Smooth muscle cell (in vitro differentiated cells): Measurements from ENCODE around the gene MBLAC1. TPM values are rescaled to one million over a fixed set of nuclear protein-coding genes. Genes with fewer than 3 reads are reported as not detected.
A peak's percentile ranks its signal among the peaks of the same experiment; 100 is the strongest.

ENCODE experiments used
- DNase-seq: peaks from one replicate; lab custom pipeline; 2025; ENCODE audit not compliant: unreplicated experiment; lab: John Stamatoyannopoulos, UW
- H2AFZ ChIP-seq: fragments of 200-600 bp; sonication (generic); 2 replicates; pipeline ENCODE4 v1.6.0; 2016; ENCODE audit warnings: antibody characterized with exemption, low read depth, mild to moderate bottlenecking
- H3F3A ChIP-seq: fragments of 200-600 bp; sonication (generic); 2 replicates; pipeline ENCODE4 v1.6.0; 2017; ENCODE audit warnings: antibody characterized with exemption, low read depth
- H3K27ac ChIP-seq: fragments of 200-600 bp; sonication (generic); 2 replicates; pipeline ENCODE4 v1.5.1; 2016; ENCODE audit warnings: low read depth, mild to moderate bottlenecking
- H3K27me3 ChIP-seq: fragments of 200-600 bp; sonication (generic); 2 replicates; pipeline ENCODE4 v1.6.1; 2016; ENCODE audit warnings: low read depth, mild to moderate bottlenecking
- H3K36me3 ChIP-seq: fragments of 200-600 bp; sonication (generic); 2 replicates; pipeline ENCODE4 v1.5.1; 2016; ENCODE audit warnings: low read depth
- H3K4me1 ChIP-seq: fragments of 200-600 bp; sonication (generic); 2 replicates; pipeline ENCODE4 v1.5.1; 2016; ENCODE audit warnings: low read depth
- H3K4me2 ChIP-seq: fragments of 200-600 bp; sonication (generic); 2 replicates; pipeline ENCODE4 v1.6.0; 2016; ENCODE audit warnings: mild to moderate bottlenecking
- H3K4me3 ChIP-seq: fragments of 200-600 bp; sonication (generic); 2 replicates; pipeline ENCODE4 v1.5.1; 2016; ENCODE audit warnings: mild to moderate bottlenecking
- H3K79me2 ChIP-seq: fragments of 200-600 bp; sonication (generic); 2 replicates; pipeline ENCODE4 v1.6.0; 2016; ENCODE audit warnings: low read depth, mild to moderate bottlenecking
- H3K9ac ChIP-seq: fragments of 200-600 bp; sonication (generic); 2 replicates; pipeline ENCODE4 v1.6.0; 2016; ENCODE audit warnings: low read depth
- H3K9me3 ChIP-seq: fragments of 200-600 bp; sonication (generic); replicated peaks from 2 replicates; pipeline ENCODE4 v1.5.1; 2016; ENCODE audit warnings: low read depth
- H4K20me1 ChIP-seq: fragments of 200-600 bp; sonication (generic); 2 replicates; pipeline ENCODE4 v1.6.0; 2016; ENCODE audit warnings: low read depth
- CTCF ChIP-seq: fragments of 200-600 bp; sonication (generic); IDR thresholded peaks from 2 replicates; pipeline ENCODE4 v1.5.1; 2017; ENCODE audit warnings: borderline replicate concordance, mild to moderate bottlenecking, antibody characterized with exemption; ENCODE audit not compliant: insufficient read depth, poor library complexity, severe bottlenecking
- WGBS: methylation state at CpG from one replicate; pipeline ENCODE4 v1.1.7; 2016; ENCODE audit warnings: low lambda C conversion rate; 5-methylcytosine and 5-hydroxymethylcytosine counted together
- polyA plus RNA-seq: library from polyadenylated mRNA; unstranded; fragments of >200 nt; fragmentation: Nextera tagmentation; extraction: Ambion mirVana; gene quantifications from 2 replicates; pipeline ENCODE4 v1.2.1, GENCODE V29; 2016
- total RNA-seq: library from RNA; depleted of rRNA; stranded (reverse); fragments of >200 nt; gene quantifications from 2 replicates; pipeline ENCODE4 v1.2.3, GENCODE V29; 2014

Gene MBLAC1
- total and polyA plus RNA-seq, 2 experiments from 2014 or later, result 0.76 to 2.3 TPM

- H3K27ac ChIP-seq, result no peak overlapping the region
- peaks cover 4% of the 10 kb centered on the region for H3F3A ChIP-seq
- no peak overlapping the region for H3K4me2 ChIP-seq
- WGBS, result 90% methylated on average over 11 of the region's 11 CpGs
- H3K9ac ChIP-seq, result no peak overlapping the region
- no peak for TF ChIP-seq CTCF
- no peak overlapping the region for H2AFZ ChIP-seq
- H3K9me3 ChIP-seq, result no peaks in the 10 kb centered on the region
- peaks cover 23% of the 10 kb centered on the region for H3K27me3 ChIP-seq
- no peaks in the 10 kb centered on the region for H3K36me3 ChIP-seq
- no peak overlapping the region for H3K4me3 ChIP-seq
- peaks cover 8% of the 10 kb centered on the region for H3K4me1 ChIP-seq
- DNase-seq, result no peak
- no peaks in the 10 kb centered on the region for H4K20me1 ChIP-seq
- H3K79me2 ChIP-seq, result no peaks in the 10 kb centered on the region
Measured at GRCh38 chr7:100170101-100170897, 43.5 kb downstream of the MBLAC1 start.

GRCh38 chr7:100171087-100171681 lies 44.4 kb downstream of the MBLAC1 start:
- Histone ChIP-seq H3K4me3 (peak overlapping the region; percentile 40), H3K9ac (no peak overlapping the region), H3K79me2 (no peaks in the 10 kb centered on the region), H3K27me3 (peaks cover 23% of the 10 kb centered on the region), H2AFZ (no peak overlapping the region), H3K27ac (no peak overlapping the region), H4K20me1 (no peaks in the 10 kb centered on the region), H3K36me3 (no peaks in the 10 kb centered on the region), H3K4me1 (peaks cover 9% of the 10 kb centered on the region), H3K9me3 (no peaks in the 10 kb centered on the region), H3K4me2 (peak overlapping the region; percentile 81), H3F3A (peaks cover 4% of the 10 kb centered on the region)
- DNase-seq, result no peak
- no peak for TF ChIP-seq CTCF
- 8% methylated on average over 35 of the region's 61 CpGs for WGBS

- no peaks in the 10 kb centered on the region for H4K20me1 ChIP-seq
- H3K9ac ChIP-seq, result no peak overlapping the region
- H3K4me3 ChIP-seq, result peak overlapping the region; percentile 40
- no peaks in the 10 kb centered on the region for H3K36me3 ChIP-seq
- TF ChIP-seq CTCF, result no peak
- no peaks in the 10 kb centered on the region for H3K9me3 ChIP-seq
- H3K79me2 ChIP-seq, result no peaks in the 10 kb centered on the region
- no peak overlapping the region for H2AFZ ChIP-seq
- H3K4me1 ChIP-seq, result peaks cover 14% of the 10 kb centered on the region
- peak overlapping the region; percentile 81 for H3K4me2 ChIP-seq
- H3F3A ChIP-seq, result peaks cover 4% of the 10 kb centered on the region
- 51% methylated on average over 8 of the region's 22 CpGs for WGBS
- peaks cover 23% of the 10 kb centered on the region for H3K27me3 ChIP-seq
- no peak overlapping the region for H3K27ac ChIP-seq
- no peak for DNase-seq
Measured at GRCh38 chr7:100171840-100172239, 45.1 kb downstream of the MBLAC1 start.
